Activated gamma-delta T cell treated with anti-CD3 and anti-CD28 coated beads, Interleukin-2, amount 50 U/mL, for 16 hours (primary cell): Measurements from ENCODE around the gene ENAH.

Source experiments
- DNase-seq: peaks from one replicate; pipeline ENCODE4 v3.0.0-alpha.2; 2020; ENCODE audit warnings: low read depth

ENAH gene

DNA sequence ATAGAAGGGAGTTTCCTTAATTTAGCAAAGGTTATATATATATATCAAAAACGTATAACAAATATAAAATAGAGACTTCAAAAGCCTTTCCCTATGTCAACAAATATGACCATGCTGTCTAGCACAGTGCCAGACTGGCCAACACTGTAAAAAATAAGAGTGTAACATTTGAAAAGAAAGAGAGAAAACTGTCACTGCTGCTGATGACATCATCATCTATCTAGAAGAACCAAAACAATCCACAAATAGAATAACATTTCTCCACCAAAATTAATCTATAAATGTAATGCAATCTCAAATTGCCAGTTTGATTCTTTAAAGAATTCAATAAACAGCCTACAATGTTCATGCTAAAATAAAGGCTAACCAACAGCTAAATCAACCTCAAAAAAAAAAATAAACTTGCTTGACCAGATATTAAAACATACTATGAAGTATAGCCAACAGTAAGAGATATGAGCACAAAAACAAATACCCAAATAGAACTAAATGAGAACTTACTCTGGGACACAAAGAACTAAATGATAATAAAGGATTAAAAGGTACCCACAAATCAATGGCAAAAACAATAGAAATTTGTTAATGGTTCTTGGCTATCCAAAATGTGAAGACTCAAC, 50.2 kb downstream of the ENAH start:
- no peak for DNase-seq

DNA sequence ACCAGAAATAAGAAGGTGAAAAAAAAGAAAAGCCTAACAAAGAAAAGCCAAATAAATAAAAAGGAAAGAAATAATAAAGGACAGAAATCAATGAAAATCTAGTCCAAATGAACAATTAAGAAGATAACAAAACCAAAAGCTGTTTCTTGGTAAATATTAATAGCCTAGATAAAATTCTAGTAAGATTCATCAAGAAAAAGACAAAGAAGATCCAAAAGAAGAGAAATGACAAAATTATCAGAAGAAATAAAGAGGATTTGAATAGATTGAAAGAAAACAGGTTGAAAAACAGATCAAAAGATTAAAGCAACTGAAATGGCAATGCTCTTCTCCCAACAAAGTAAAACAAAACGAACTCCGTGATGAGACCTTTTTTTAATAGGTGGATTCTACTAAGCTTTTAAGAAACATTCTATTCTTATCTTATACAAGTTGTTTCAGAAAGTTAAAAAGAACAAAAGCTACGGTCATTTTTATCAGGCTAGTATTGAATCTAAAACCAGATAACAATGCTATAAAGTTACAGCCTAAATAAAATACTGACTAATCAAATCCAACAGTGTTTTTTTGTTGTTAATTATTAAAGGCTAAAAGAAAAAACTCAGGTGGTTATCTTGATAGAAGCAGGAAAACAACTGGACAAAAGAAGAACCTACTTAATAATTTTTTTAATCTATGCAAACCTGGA, 50.9 kb downstream of the ENAH start:
- no peak for DNase-seq

DNA sequence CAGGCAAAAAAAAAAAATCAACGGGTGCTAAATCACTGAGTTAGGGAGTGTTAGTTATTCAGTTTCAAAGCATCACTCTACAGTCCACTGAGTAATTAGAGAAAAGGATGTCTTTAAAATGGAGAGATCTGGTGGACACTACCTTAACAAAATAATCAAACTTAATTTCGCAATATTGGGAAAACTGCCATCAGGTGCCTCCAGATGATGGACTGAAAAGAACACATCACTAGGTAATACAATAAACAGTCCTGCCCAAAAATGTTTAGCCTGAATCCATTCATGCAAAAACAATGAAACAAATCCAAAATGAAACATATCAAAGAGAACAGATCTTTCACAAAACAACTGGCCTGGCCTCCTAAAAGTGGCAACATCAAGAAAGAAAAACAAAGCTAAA, 54.1 kb downstream of the ENAH start:
- no peak for DNase-seq

DNA sequence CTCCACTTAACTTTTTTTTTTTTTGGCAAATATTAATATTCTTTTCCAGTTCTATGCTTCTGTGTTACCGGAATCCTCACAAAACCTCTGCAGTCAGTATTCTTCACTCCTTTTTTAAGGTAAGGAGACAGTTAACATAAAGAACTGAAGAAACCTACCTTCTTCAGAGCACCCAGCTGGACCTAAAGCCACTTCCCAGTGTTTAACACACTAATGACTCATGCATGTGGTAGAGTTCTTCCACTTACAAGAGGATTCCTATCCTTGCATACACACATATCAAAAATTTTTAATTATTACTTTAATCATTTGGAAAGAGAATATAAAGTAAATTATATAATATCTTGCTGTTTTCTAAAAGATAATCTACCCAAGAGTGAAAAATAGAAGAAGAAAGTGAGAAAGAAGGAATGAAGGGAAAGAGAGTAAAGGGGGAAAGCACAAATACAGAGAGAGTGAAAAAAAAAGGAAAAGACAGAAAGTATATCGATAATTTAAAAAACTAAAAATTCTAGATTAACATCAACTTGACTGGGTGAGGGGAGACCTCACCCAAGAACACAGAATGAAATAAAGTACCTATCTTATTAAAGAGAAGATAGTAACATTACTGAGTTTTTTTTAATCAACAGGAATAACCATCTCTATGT, 54.9 kb downstream of the ENAH start:
- DNase-seq, result no peak

DNA sequence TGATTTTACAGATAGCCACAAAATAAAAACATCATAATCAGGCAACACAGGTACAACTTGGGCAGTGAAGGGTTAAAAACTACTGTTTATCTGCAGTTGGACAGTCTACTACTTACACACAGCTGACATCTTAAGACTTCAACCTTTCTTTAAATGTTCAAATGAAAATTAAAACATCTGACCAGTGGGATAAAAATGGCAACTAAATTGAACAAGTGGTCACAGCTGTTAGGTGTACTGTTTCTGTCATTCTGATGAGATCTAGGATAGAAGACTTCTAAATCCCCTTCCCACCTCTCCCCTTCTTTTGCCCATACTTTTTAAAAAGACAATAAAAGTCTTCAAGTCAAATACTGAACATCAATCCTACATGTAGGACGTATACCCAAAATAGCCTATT, 56.2 kb downstream of the ENAH start:
- DNase-seq, result no peak

DNA sequence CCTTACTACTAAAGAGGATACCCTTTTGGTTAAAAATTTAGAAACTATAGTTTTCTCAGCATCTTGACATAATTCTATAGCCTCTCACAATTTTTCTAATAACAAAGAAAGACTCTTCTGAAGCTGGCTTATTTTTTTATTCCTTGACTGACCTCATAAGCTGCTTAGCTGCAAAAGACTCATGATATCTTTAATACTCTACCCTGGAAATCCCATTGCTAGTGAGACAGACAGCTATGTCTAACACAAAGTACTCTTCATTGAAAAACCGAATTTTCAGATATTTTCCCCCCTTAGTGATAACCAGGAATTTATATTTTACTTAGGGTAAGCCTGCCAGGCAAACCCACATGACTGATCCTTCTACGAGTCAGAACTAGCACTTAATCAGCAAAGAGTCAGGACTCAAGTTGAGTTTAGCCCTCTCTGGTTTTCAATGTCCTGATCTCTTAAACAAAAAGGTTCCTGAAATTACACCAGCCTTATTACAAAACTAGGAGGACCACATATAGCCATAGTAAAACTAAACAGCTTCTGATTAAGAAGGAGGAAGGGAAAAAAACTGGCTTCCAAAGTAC, 56.9 kb downstream of the ENAH start:
- DNase-seq, result no peak

DNA sequence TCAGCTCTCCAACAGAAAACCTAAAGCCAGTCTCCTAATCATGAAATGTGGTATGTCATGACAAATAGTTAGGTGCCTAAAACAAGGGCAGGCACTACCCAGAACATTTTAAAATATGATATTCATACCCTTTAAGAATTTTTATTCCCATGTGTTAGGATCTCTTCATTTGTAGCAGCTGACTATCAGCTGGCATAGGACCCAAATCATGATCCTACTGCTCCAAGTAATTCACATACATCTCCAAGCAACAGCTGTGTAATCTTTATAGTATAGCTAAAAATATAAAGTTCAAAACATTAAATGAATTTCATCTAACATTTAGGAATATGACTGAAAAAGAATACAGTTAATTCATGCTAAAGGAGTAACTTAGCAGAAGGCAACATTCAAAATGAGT, 57.5 kb downstream of the ENAH start:
- DNase-seq, result no peak

DNA sequence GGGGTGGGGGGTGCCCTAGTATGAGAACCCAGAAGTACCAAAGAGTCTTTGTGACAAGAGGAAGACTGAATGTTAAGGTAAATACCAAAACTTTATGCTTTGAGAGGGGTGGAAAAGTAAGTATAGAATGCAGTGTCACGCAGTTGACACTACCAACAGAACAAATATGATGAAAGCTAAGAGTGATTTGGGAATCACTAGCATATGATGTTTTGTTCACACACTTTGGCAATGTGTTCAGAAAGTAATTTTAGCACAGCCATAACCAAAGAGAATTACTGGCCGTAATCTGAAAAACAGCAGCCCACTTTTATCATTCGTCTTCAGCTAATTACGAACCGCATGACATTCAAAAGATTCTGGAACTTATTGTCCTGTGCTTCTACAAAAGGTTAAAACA, 59.5 kb downstream of the ENAH start:
- no peak for DNase-seq

DNA sequence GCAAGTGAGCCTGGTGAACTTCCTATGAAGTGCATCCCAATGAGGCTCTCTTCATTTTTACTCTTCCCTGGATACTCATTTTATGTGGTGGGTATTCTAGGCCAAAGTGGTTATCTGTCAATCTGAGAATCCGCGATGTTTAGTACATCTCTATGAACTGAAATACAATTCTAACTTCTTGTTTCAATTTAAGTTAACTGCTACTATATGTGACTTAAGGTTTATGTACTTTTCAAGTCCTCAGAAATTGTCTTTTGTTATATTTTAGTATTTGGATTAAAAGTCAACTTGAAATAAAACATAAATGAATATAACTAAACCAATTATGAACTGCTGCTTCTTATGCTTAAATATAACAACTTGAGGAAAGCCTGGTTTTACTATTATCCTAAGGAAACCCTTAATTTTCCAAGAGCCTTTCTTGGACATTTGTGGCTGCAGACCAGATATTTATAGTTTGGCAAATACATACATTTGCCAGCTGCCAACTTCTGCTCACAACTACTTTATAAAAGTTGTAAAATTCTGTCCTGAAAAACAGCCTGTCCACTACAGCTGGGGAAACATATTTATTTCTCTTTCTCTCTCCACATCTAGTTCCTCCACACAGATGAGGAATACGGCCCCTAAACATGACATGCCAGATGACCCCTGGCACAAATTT, 60.4 kb downstream of the ENAH start:
- DNase-seq, result no peak

DNA sequence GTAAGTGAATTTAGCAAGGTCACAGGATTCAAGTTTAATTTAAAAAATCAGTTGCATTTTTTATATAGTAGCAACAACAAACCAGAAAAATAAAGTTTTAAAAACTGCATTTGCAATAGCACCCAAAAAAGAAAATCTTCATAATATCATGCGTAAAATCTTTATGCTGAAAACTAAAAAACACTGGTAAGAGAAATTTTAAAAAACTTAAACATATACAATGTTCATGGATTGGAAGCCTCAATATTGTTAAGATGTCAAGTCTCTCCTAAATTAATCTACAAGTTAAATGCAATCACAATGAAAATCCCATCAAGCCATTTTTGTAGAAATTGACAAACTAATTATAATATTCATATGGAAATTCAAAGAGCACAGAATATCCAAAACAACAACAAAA, 65.6 kb downstream of the ENAH start:
- no peak for DNase-seq

DNA sequence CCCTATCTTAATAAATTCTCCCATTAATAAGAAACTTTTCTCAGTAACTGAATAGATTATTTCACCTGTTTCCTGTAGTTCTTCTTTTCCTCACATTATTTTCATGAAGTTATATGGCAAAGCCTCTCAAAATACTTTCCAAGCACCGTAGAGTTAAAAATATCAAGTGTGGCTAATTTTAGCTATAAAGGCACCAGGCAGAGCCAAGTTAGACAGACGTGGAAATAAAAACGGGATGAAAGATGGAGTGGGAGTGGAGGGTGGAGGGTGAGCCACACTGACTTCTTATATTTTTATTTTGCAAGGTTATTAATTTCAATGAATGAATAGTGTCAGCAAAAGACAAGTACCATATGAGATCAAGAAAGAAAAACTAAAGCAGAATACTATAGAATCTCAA, 71.7 kb downstream of the ENAH start:
- no peak for DNase-seq

DNA sequence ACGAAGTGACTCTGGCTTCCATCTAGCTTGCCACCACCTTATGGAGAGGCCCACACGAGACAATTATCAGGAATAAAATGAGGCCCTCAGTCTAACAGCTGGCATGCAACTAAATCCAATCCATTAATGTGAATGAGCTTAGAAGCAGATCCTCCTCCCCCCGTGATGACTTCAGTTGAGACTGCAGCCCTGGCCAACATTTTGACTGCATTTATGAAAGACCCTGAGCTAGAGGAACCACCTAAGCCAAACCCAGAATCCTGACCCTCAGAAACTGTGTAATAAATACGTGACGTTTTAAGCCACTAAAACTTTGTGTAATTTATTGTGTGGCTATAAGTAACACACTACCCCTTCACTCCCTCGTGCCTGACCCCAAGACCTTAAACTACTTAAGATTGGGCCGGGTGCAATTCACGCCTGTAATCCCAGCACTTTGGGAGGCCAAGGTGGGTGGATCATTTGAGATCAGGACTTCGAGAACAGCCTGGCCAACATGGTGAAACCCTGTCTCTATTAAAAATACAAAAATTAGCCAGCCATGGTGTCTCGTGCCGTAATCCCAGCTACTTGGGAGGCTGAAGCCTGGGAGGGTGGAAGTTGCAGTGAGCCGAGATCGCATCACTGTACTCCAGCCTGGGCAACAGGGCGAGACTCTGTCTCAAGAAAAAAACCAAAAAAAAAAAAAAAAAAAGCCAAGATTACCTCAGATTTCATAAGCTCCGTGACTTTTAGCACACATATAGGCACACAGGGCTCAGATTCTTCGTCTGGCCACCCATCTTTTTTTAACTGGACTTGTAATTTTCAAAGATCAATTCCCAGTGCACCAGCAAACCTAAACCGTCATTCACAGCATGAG, 72.5 kb downstream of the ENAH start:
- DNase-seq, result no peak

DNA sequence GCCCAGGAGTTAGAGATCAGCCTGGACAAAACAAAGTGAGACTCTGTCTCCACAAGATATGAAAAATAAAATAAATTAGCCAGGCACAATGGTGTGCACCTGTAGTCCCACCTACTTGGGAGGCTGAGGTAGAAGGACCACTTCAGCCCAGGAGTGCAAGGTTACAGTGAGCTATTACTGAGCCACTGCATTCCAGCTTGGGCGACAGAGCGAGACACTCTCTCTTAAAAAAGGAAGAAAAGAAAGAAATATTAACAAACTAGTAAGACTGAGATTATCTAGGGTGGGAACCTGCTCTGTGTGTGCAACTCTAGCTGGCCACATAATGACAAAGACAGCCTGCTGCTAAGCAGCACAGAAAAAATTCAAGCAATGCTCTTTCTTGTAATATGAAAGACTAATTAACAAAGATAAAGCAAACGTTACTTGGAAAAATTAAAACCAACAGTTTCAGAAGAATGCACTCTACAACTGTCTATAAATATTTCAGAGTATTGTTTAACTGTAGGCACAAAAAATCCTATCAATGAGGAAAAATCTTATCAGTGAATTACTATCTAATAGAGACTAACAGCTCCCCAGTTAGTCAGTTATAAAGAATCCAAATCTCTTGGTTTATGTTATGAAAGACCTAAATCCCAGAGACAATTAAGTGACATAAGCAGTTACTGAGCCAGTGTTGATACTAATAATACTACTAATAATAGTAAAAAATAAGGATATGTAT, 74.5 kb downstream of the ENAH start:
- no peak for DNase-seq

DNA sequence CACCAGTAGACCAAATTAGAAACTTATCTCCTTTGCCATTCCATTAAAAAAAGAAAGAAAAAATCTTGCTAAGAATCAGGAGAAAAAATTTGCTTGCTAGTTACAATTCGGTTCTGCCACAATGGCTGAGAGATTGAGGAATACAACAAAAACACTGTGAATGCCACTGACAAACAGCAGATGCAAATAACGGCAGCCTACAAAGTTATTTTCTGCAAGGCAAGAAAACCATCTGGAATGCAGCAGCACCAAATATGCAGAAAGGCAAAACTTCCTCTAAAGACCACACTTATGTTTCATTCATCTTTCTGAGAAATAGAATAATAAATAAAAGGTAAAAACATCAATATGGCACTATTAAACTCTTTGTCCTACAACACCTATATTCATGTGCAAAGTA, 75.7 kb downstream of the ENAH start:
- DNase-seq, result no peak

DNA sequence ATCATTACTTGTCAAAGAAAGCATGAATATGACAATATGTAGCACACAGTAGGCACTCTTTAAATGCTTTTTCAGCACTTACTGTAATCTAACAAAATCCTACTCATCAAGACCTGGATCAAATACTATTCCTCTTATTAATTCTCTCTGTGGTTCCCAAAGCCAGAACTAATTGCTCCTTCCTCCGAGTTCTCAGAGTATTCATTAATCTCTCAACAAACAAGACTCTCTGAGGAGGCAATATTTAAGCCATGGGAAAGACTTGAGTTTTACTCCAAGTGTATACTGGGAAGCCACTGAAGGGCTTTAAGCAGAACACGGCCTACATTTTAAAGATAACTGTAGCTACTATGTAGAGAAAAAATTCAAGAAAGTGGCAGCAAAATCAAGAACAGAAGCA, 79.7 kb downstream of the ENAH start:
- DNase-seq, result no peak

DNA sequence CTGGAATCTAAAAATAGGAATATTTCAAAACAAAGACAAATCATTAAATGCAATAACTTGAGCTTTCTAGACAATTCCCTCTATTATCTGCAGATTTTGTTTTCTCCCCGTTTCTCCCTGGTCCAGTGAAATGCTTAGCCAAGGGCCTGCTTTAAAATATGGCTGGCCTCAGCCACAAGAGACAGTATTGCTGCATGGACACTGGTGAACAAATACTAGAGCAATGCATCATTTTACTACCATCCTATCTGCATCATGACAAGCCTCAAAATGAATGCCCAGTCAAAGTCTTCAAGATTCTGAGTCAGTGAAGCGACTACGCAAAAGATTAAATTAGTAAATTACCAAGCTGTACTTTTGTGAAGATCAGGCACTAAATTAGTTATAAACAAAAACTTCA, 80.5 kb downstream of the ENAH start:
- DNase-seq, result no peak

DNA sequence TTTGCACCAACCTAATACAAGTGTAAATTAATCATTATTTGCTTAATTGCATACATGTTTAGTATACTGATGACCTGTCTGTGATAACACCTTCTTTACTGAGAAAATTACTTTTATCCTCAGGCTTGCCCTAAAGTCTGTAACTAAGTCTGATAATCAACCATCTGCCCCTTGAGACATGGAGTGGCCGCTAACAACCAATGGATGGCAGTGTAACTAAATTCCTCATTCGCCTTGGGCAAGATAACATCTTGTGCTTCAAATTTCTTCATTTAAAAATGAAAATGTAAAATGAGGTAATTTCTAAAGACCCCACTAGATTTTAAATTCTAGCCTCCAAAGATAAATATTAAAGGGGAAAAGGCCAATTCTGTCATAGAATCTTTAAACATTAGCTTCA, 85.1 kb downstream of the ENAH start:
- DNase-seq, result no peak

DNA sequence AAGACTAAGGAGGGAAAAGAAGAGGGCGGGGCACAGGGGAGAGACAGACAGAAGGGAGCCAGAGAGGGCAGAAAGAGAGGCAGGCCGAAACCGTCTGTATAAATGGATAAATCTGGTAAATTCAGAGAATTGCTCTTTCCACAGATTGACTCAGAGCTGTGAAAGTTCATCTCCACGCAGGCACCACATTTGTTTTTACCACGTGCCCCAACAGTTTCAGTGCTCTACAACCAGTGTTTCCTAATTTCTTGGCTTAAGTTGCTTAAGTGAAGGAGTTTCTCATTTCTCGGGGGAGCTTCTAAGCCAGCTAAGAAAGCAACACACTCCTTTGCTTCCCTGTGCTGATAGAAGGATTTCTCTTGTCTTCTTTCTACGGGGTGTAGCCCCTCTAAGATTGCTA, 87.1 kb downstream of the ENAH start:
- DNase-seq, result no peak

DNA sequence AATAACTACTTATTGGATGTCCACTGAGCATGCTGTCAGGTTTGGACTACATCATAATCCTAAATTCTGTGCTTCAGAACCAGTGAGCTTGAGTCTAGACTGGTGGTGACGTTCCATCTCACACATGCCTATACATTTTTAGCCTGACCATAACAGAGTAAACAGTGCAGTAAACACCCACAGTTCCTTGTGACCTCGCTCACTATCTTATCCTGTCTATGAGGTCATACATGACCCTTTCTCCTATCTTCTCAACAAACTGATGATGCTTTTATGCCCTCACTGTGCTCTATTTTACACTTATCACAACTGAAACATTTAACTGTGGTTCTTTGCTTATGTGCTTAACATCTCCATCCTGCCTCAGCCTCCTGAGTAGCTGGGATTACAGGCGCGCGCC, 91.2 kb downstream of the ENAH start:
- DNase-seq, result no peak

DNA sequence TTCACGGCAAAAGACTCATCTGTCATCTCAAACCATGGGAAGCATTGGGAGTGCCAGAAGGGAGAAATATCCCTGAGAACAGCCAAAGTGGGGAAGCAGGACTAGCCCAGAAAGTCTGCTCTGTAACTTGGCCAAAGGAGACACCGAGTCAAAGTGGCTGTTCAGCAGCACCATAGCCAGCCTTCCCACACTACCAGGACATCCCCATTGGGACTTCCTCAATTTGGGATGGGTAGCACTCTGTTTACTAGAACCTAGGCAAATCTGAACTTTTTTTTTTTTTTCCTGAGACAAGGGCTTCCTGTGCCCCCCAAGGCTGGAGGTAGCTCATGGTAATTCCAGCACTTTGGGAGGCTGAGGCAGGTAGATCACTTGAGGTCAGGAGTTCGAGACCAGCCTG, 93.0 kb downstream of the ENAH start:
- DNase-seq, result no peak

DNA sequence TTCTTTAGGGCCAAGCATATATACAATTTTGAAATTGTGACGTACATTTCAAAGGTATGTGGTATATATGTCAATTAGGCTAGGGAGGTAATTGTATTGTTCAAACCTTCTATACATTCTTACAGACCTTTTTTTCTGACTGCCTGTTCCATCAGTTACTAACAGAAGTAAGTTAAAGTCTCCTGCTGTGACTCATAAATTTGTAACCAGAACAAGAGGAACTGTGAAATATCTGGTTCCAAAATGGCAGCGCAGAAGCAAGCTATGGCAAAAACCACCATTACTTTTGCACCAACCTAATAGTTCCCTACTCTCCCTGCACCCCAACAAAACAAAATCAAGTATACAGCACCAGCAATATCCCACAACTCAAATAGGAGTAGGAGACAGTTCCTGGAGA, 93.6 kb downstream of the ENAH start:
- DNase-seq, result no peak
